Gastrocnemius medialis (tissue), 4 donors: ENCODE measurements around the gene ARPC3.
"Not testable (repeated sequence)": the region's sequence is repeated elsewhere in the genome, so short reads cannot be mapped to it uniquely, and the experiment has no call there.

ENCODE experiments used
- CTCF ChIP-seq, 5 experiments: fragments of 450-650 bp in 3 of 5; fragments of 200-600 bp in 2 of 5; sonication (generic) in 2 of 5; IDR thresholded peaks in 4 of 5; conservative IDR thresholded peaks in 1 of 5; 1 replicate in 4 of 5; 2 replicates in 1 of 5; pipeline ENCODE4 v1.5.1; 2016 to 2019; ENCODE audit warnings: antibody characterized with exemption in 5 of 5, mild to moderate bottlenecking in 3 of 5, moderate library complexity in 3 of 5
- POLR2A ChIP-seq, 2 donors: fragments of 450-650 bp; IDR thresholded peaks; one replicate each; pipeline ENCODE4 v1.6.1; 2017; ENCODE audit warnings: antibody characterized with exemption in 2 of 2, mild to moderate bottlenecking in 2 of 2, moderate library complexity in 2 of 2

- TF ChIP-seq CTCF (IDR thresholded peaks at IDR 0.05 in 4 of 5, conservative IDR thresholded peaks at IDR 0.05 in 1 of 5); POLR2A (IDR thresholded peaks at IDR 0.05): not testable (repeated sequence)
Observed at GRCh38 chr12:110429676-110430075, 20.5 kb downstream of the ARPC3 start.
